GM23248 (cell line): ENCODE results near the gene HPRT1.

Source experiments
- EZH2 ChIP-seq: fragments of 200-600 bp; sonication (generic); IDR thresholded peaks from 2 replicates; pipeline ENCODE4 v1.6.1; 2018; ENCODE audit warnings: antibody characterized with exemption, mild to moderate bottlenecking; ENCODE audit not compliant: insufficient read depth, poor library complexity, severe bottlenecking
- EZH2phosphoT487 ChIP-seq: fragments of 200-600 bp; sonication (generic); IDR thresholded peaks from 2 replicates; pipeline ENCODE4 v1.6.1; 2018; ENCODE audit warnings: antibody characterized with exemption, moderate library complexity, mild to moderate bottlenecking, low read depth; ENCODE audit not compliant: insufficient read depth

- no peak for TF ChIP-seq EZH2
- TF ChIP-seq EZH2phosphoT487: no peak
Measured at GRCh38 chrX:134426281-134426680, 33.7 kb upstream of the HPRT1 start.
